ENCODE measurements around the gene ZNF880. TPM values are rescaled to one million over a fixed set of nuclear protein-coding genes. Genes with fewer than 3 reads are reported as not detected.

The ZNF880 gene
- total RNA-seq, 3 donors from 2014 or later, result 18.6 to 32.9 (median 22.0) TPM

GRCh38 chr19:52366414-52366824, 3.3 kb upstream of the ZNF880 start:
- DNase-seq (ENCODE audit: low spot score in 2 of 2), result no peak
- Histone ChIP-seq H3K36me3 (peaks cover 12% of the 10 kb centered on the region), H3K4me1 (peaks cover 0 to 4% of the 10 kb centered on the region in 2 donors), H3K27me3 (no peaks in the 10 kb centered on the region), H3K4me3 (no peak overlapping the region), H3K9me3 (peaks cover 52 to 65% of the 10 kb centered on the region in 2 donors), H3K27ac (no peak overlapping the region)
- TF ChIP-seq POLR2A (IDR thresholded peaks at IDR 0.05), result no peak
- TF ChIP-seq POLR2AphosphoS5 (IDR thresholded peaks at IDR 0.05), result no peak
- TF ChIP-seq CTCF (IDR thresholded peaks at IDR 0.05), result no peak
- intact Hi-C loops (cut with DNase I; ENCODE audit: low total_unique reads), result no loop called here

- TF ChIP-seq POLR2A (IDR thresholded peaks at IDR 0.05), result no peak
- no peak for TF ChIP-seq CTCF (IDR thresholded peaks at IDR 0.05)
- TF ChIP-seq POLR2AphosphoS5 (IDR thresholded peaks at IDR 0.05), result no peak
- peaks cover 53 to 62% of the 10 kb centered on the region in 2 donors for H3K9me3 ChIP-seq
- peak overlapping the region; percentile 95 to 97 for H3K27ac ChIP-seq
- H3K27me3 ChIP-seq, result no peaks in the 10 kb centered on the region
- H3K4me1 ChIP-seq, result peaks cover 0 to 4% of the 10 kb centered on the region in 2 donors
- peak overlapping the region; percentile 76 to 83 (median 78) for H3K4me3 ChIP-seq
- intact Hi-C loops (cut with DNase I; ENCODE audit: low total_unique reads), result no loop called here
- DNase-seq (ENCODE audit: low spot score in 2 of 2), result no peak
- H3K36me3 ChIP-seq, result peaks cover 30% of the 10 kb centered on the region
Observed at GRCh38 chr19:52370341-52370710, 603 bp downstream of the ZNF880 start.

- Histone ChIP-seq H3K9me3 (peaks cover 77 to 83% of the 10 kb centered on the region in 2 donors), H3K4me3 (no peak overlapping the region), H3K27me3 (no peaks in the 10 kb centered on the region), H3K36me3 (peaks cover 7% of the 10 kb centered on the region), H3K27ac (no peak overlapping the region), H3K4me1 (no peaks in the 10 kb centered on the region)
- DNase-seq (ENCODE audit: low spot score in 2 of 2), result no peak
- intact Hi-C loops (cut with DNase I; ENCODE audit: low total_unique reads), result no loop called here
- TF ChIP-seq POLR2AphosphoS5 (IDR thresholded peaks at IDR 0.05) (no peak), POLR2A (IDR thresholded peaks at IDR 0.05) (no peak), CTCF (IDR thresholded peaks at IDR 0.05) (no peak)
Observed at GRCh38 chr19:52391135-52391534, 21.4 kb downstream of the ZNF880 start.

GRCh38 chr19:52397310-52398080, 27.8 kb downstream of the ZNF880 start, which contains the start of gene ZNF528:
ZNF528 (plus strand) TSS chr19:52397849; CDS start chr19:52402014, 4,165 bp downstream.
- peak within 1 kb of the TSS; percentile 71 to 77 for H3K27ac ChIP-seq
- peak within 1 kb of the TSS; percentile 70 to 95 (median 86) for H3K4me3 ChIP-seq
- peak; percentile 84 to 96 for DNase-seq (ENCODE audit: low spot score in 2 of 2)
- peaks cover 0 to 4% of the 10 kb centered on the region in 2 donors for H3K4me1 ChIP-seq
- peaks cover 11% of the 10 kb centered on the region for H3K36me3 ChIP-seq
- no peaks in the 10 kb centered on the region for H3K27me3 ChIP-seq
- peak; percentile 77 to 85 (median 79) for TF ChIP-seq POLR2AphosphoS5 (IDR thresholded peaks at IDR 0.05)
- TF ChIP-seq CTCF (IDR thresholded peaks at IDR 0.05), result no peak
- no peak for TF ChIP-seq POLR2A (IDR thresholded peaks at IDR 0.05)
- peaks cover 19 to 37% of the 10 kb centered on the region in 2 donors for H3K9me3 ChIP-seq
- intact Hi-C loops (cut with DNase I; ENCODE audit: low total_unique reads), result no loop called here

GRCh38 chr19:52398081-52398441, 28.3 kb downstream of the ZNF880 start:
- Histone ChIP-seq H3K4me1 (peaks cover 0 to 4% of the 10 kb centered on the region in 2 donors), H3K36me3 (peaks cover 13% of the 10 kb centered on the region), H3K27ac (peak overlapping the region; percentile 71 to 77), H3K27me3 (no peaks in the 10 kb centered on the region), H3K9me3 (peaks cover 13 to 38% of the 10 kb centered on the region in 2 donors), H3K4me3 (peak overlapping the region; percentile 70 to 95 (median 86))
- TF ChIP-seq CTCF (IDR thresholded peaks at IDR 0.05), result no peak
- TF ChIP-seq POLR2A (IDR thresholded peaks at IDR 0.05), result no peak
- no peak for TF ChIP-seq POLR2AphosphoS5 (IDR thresholded peaks at IDR 0.05)
- no peak for DNase-seq (ENCODE audit: low spot score in 2 of 2)
- intact Hi-C loops (cut with DNase I; ENCODE audit: low total_unique reads), result no loop called here

Measured in breast epithelium (tissue), 4 donors.